A549 (cell line): ENCODE measurements around the gene RARA.

Experiments
- CTCF ChIP-seq: fragments of >200 bp; sonication (Bioruptor Twin); formaldehyde crosslinking; IDR thresholded peaks from 3 replicates; pipeline ENCODE4 v1.5.1; 2016
- POLR2A ChIP-seq: IDR thresholded peaks from 2 replicates; pipeline ENCODE4 v1.6.1; 2012; ENCODE audit warnings: mild to moderate bottlenecking, low read length
- TP53 ChIP-seq: fragments of 250-450 bp; sonication (Bioruptor Pico); IDR thresholded peaks from 2 replicates; pipeline ENCODE4 v1.5.0; 2021; ENCODE audit warnings: mild to moderate bottlenecking, moderate library complexity
- ZSCAN20 ChIP-seq: fragments of 250-450 bp; sonication (Bioruptor Pico); IDR thresholded peaks from 2 replicates; pipeline ENCODE4 v1.8.0; 2022; ENCODE audit warnings: mild to moderate bottlenecking, moderate library complexity

- TF ChIP-seq TP53 (CRISPR knock-in tag) (no peak), POLR2A (no peak), CTCF (no peak), ZSCAN20 (CRISPR knock-in tag) (no peak)
Measured at GRCh38 chr17:40326832-40327199, 17.8 kb downstream of the RARA start.
